Heart right ventricle (tissue), 16 donors: ENCODE data around the gene EPHB6. TPM values are rescaled to one million over a fixed set of nuclear protein-coding genes. Genes with fewer than 3 reads are reported as not detected.

Experiments used
- ATAC-seq, 8 donors: fragments of 200-7000 bp; cut with Tn5 transposase; one replicate each; pipeline ENCODE4 v1.9.1; 2020; ENCODE audit warnings: mild to moderate bottlenecking in 8 of 8, moderate library complexity in 8 of 8, moderate number of reproducible peaks in 1 of 8
- DNase-seq, 2 donors: peaks; one replicate each; pipeline ENCODE4 v3.0.0-alpha.2; 2020
- H3K27ac ChIP-seq, 10 donors: fragments of 200-600 bp; sonication (generic) in 2 of 10; one replicate each; pipeline versions ENCODE4 v1.5.0 to v1.8.0; 2020 to 2022; ENCODE audit warnings: mild to moderate bottlenecking in 3 of 10
- H3K27me3 ChIP-seq, 7 donors: fragments of 200-600 bp; one replicate each; pipeline ENCODE4 v1.8.0; 2021 to 2022; ENCODE audit warnings: mild to moderate bottlenecking in 2 of 7
- H3K36me3 ChIP-seq, 9 donors: fragments of 200-600 bp; sonication (generic) in 1 of 9; one replicate each; pipeline versions ENCODE4 v1.5.0 to v1.8.0; 2020 to 2022; ENCODE audit warnings: mild to moderate bottlenecking in 2 of 9
- H3K4me1 ChIP-seq, 9 donors: fragments of 200-600 bp; sonication (generic) in 1 of 9; one replicate each; pipeline versions ENCODE4 v1.5.0 to v1.8.0; 2020 to 2022; ENCODE audit warnings: mild to moderate bottlenecking in 4 of 9
- H3K4me3 ChIP-seq, 10 donors: fragments of 200-600 bp; sonication (generic) in 2 of 10; one replicate each; pipeline versions ENCODE4 v1.5.0 to v1.8.0; 2020 to 2022; ENCODE audit warnings: mild to moderate bottlenecking in 7 of 10, moderate library complexity in 2 of 10
- H3K9me3 ChIP-seq, 11 donors: fragments of 200-600 bp in 10 of 11; sonication (generic) in 2 of 11; one replicate each; pipeline versions ENCODE4 v1.5.0 to v1.8.0; 2013 to 2022; ENCODE audit warnings: mild to moderate bottlenecking in 2 of 11, control low read depth in 1 of 11, moderate library complexity in 1 of 11
- CTCF ChIP-seq, 9 donors: fragments of 200-600 bp; sonication (generic) in 2 of 9; IDR thresholded peaks; one replicate each; pipeline versions ENCODE4 v1.5.0 to v1.8.0; 2021 to 2022; ENCODE audit warnings: antibody characterized with exemption in 9 of 9, mild to moderate bottlenecking in 5 of 9, moderate library complexity in 1 of 9
- WGBS, 2 donors: extraction: QIAGEN DNeasy Blood & Tissue Kit; methylation state at CpG; one replicate each; pipeline ENCODE4 v1.1.7; 2013; ENCODE audit warnings: inconsistent platforms in 1 of 2; 5-methylcytosine and 5-hydroxymethylcytosine counted together
- intact Hi-C, 10 donors: fragments of 100-400 bp; cut with DNase I; formaldehyde crosslinking; loops; one replicate each; pipeline versions ENCODE4 v1.11.1 to v1.14.2; 2022
- polyA plus RNA-seq, 2 donors: library from polyadenylated mRNA; stranded (reverse); fragments of 200-250 nt; gene quantifications; one replicate each; pipeline ENCODE4 v1.2.3, GENCODE V29; 2013
- total RNA-seq, 10 donors: library from RNA; stranded (reverse); fragmentation: NEBNext Ultra II Directional in 3 of 10; extraction: Animal tissue kit (Norgen Biotek cat#: 25700) in 3 of 10; gene quantifications; one replicate each; pipeline versions ENCODE4 v1.2.1 to v1.2.4, GENCODE V29; 2021 to 2023
- donor health status: Arrhythmogenic right ventricular cardiomyopathy.
- donor health status: ischemic (EF 13 %, LVEDD 7.1; RV severe dilation, severe dysfunction).
- donor health status: healthy with polysubstance abuse.
- donor health status: DM: no; HTN: yes; CAD: no.
- donor health status: DM: no; HTN: no; CAD: no.
- donor health status: ischemic (EF 25% LVEDD 6.9; RV normal size, moderate dysfunction).
- donor health status: ischemic (EF 25% LVEDD 5.7; RV mildly dilated, moderate dysfunction).
- donor health status: healthy.
- donor health status: DM: yes; HTN: yes; CAD: no.
- donor health status: Ischemic cardiomyopathy.
- donor health status: ischemic (EF 35%, LVEDD 5.7; RV mildly dilated, moderate dysfunction).
- donor health status: nonischemic (EF 11% LVEDD 7.7; RV severe dilation, severe dysfunction).
- donor health status: DM: yes; HTN: yes; CAD: no.
- donor health status: PGD.
- donor health status: ischemic (EF 29% LVEDD 5.4; RV normal size, mild dysfunction).
- donor health status: nonischemic (EF 23%, LVEDD 6.1; RV moderate dilation, normal function).

Gene EPHB6
- total and polyA plus RNA-seq, 12 donors: 0.55 to 14.9 (median 2.6) TPM

- H3K4me3 ChIP-seq: no peak overlapping the region
- intact Hi-C loops: loop anchor here in 1 of 10 donors (10.0 kb wide), 1 partner anchor 56 kb away; no protein-coding TSS in a partner anchor
- DNase-seq (no peak), ATAC-seq (no peak)
- no peaks in the 10 kb centered on the region for H3K36me3 ChIP-seq
- no peaks in the 10 kb centered on the region for H3K9me3 ChIP-seq
- TF ChIP-seq CTCF (IDR thresholded peaks at IDR 0.05): no peak
- H3K4me1 ChIP-seq: no peaks in the 10 kb centered on the region
- peaks cover 0 to 33% (median 19%) of the 10 kb centered on the region in 7 donors for H3K27me3 ChIP-seq
- 83 to 87% methylated on average over 12 of the region's 12 CpGs for WGBS, 2 donors
- H3K27ac ChIP-seq: no peak overlapping the region
Observed at GRCh38 chr7:142890874-142891485, 36.1 kb downstream of the EPHB6 start.

GRCh38 chr7:142891490-142892082 lies 36.7 kb downstream of the EPHB6 start:
- TF ChIP-seq CTCF (IDR thresholded peaks at IDR 0.05): no peak
- no peaks in the 10 kb centered on the region for H3K36me3 ChIP-seq
- no peak overlapping the region for H3K27ac ChIP-seq
- ATAC-seq (no peak), DNase-seq (no peak)
- intact Hi-C loops: loop anchor here in 1 of 10 donors (10.0 kb wide), 1 partner anchor 57 kb away; no protein-coding TSS in a partner anchor
- H3K4me1 ChIP-seq: no peaks in the 10 kb centered on the region
- 84 to 85% methylated on average over 10 of the region's 10 CpGs for WGBS, 2 donors
- peaks cover 0 to 35% (median 19%) of the 10 kb centered on the region in 7 donors for H3K27me3 ChIP-seq
- no peak overlapping the region for H3K4me3 ChIP-seq
- H3K9me3 ChIP-seq: no peaks in the 10 kb centered on the region

GRCh38 chr7:142892951-142893350 lies 38.1 kb downstream of the EPHB6 start:
- no peaks in the 10 kb centered on the region for H3K36me3 ChIP-seq
- H3K9me3 ChIP-seq: no peaks in the 10 kb centered on the region
- intact Hi-C loops: loop anchor here in 1 of 10 donors (10.0 kb wide), 1 partner anchor 58 kb away; no protein-coding TSS in a partner anchor
- ATAC-seq (no peak), DNase-seq (no peak)
- TF ChIP-seq CTCF (IDR thresholded peaks at IDR 0.05): no peak
- H3K27me3 ChIP-seq: peaks cover 0 to 38% (median 17%) of the 10 kb centered on the region in 7 donors
- whole genome bisulfite sequencing, 2 donors: 76 to 84% methylated on average over 5 of the region's 5 CpGs
- no peak overlapping the region for H3K27ac ChIP-seq
- H3K4me3 ChIP-seq: no peak overlapping the region
- H3K4me1 ChIP-seq: no peaks in the 10 kb centered on the region

GRCh38 chr7:142894112-142894984 lies 39.5 kb downstream of the EPHB6 start:
- intact Hi-C loops: loop anchor here in 1 of 10 donors (10.0 kb wide), 1 partner anchor 60 kb away; no protein-coding TSS in a partner anchor

More at GRCh38 chr7:142894112-142894984, 39.5 kb downstream of the EPHB6 start:
- H3K4me1 ChIP-seq: no peaks in the 10 kb centered on the region
- H3K9me3 ChIP-seq: no peaks in the 10 kb centered on the region
- no peak for ATAC-seq
- no peak for TF ChIP-seq CTCF (IDR thresholded peaks at IDR 0.05)
- H3K27me3 ChIP-seq: peaks cover 0 to 52% (median 17%) of the 10 kb centered on the region in 7 donors
- DNase-seq: no peak
- 64 to 68% methylated on average over 12 of the region's 12 CpGs for WGBS, 2 donors
- no peak overlapping the region for H3K4me3 ChIP-seq
- no peaks in the 10 kb centered on the region for H3K36me3 ChIP-seq
- no peak overlapping the region for H3K27ac ChIP-seq
